K562 (cell line): ENCODE measurements around the gene TEP1. TPM values are rescaled to one million over a fixed set of nuclear protein-coding genes. Genes with fewer than 3 reads are reported as not detected.
A peak's percentile ranks its signal among the peaks of the same experiment; 100 is the strongest.

Experiments used
- ATF7 ChIP-seq: fragments of 450-650 bp; IDR thresholded peaks from 2 replicates; pipeline ENCODE4 v1.7.1; 2014; ENCODE audit warnings: mild to moderate bottlenecking, moderate library complexity
- CREM ChIP-seq: IDR thresholded peaks from 2 replicates; pipeline ENCODE4 v1.6.1; 2014; ENCODE audit warnings: antibody characterized with exemption, low read depth
- DIDO1 ChIP-seq: fragments of 450-650 bp; IDR thresholded peaks from 2 replicates; pipeline ENCODE4 v1.6.1; 2016; ENCODE audit warnings: low read depth, missing biosample characterization, missing genetic modification characterization
- E2F1 ChIP-seq: sonication (generic); formaldehyde crosslinking; IDR thresholded peaks from 2 replicates; pipeline ENCODE4 v1.8.1; 2023; ENCODE audit warnings: mild to moderate bottlenecking, missing genetic modification reagents, moderate library complexity
- ELF4 ChIP-seq: fragments of 450-650 bp; formaldehyde crosslinking; IDR thresholded peaks from 2 replicates; pipeline ENCODE4 v1.4.0; 2022; ENCODE audit warnings: missing genetic modification characterization
- MTA3 ChIP-seq: fragments of 450-650 bp; formaldehyde crosslinking; IDR thresholded peaks from 2 replicates; pipeline ENCODE4 v1.6.1; 2017; ENCODE audit warnings: mild to moderate bottlenecking, borderline replicate concordance
- MXI1 ChIP-seq: IDR thresholded peaks from 2 replicates; pipeline ENCODE4 v1.6.1; 2011; ENCODE audit warnings: low read depth, mild to moderate bottlenecking, improper control_type of control experiment, low read length
- NFRKB ChIP-seq: fragments of 450-650 bp; IDR thresholded peaks from 2 replicates; pipeline ENCODE4 v1.6.1; 2016; ENCODE audit warnings: low read depth
- NKRF ChIP-seq: fragments of 450-650 bp; IDR thresholded peaks from 2 replicates; pipeline ENCODE4 v1.6.1; 2016; ENCODE audit warnings: borderline replicate concordance
- SREBF1 ChIP-seq: fragments of 150-350 bp; IDR thresholded peaks from 2 replicates; pipeline ENCODE4 v1.6.1; 2014; ENCODE audit warnings: antibody characterized with exemption, low read depth, low read length, borderline replicate concordance
- TBP ChIP-seq: optimal IDR thresholded peaks from 2 replicates; pipeline ENCODE3; 2011; ENCODE audit warnings: low read depth, low read length, improper control_type of control experiment
- ZNF282 ChIP-seq: sonication (generic); formaldehyde crosslinking; IDR thresholded peaks from 2 replicates; pipeline ENCODE4 v1.8.1; 2023; ENCODE audit warnings: missing genetic modification reagents
- ZNF583 ChIP-seq: fragments of 250-450 bp; sonication (Bioruptor Pico); IDR thresholded peaks from 2 replicates; pipeline ENCODE4 v1.4.0; 2020
- ZNF639 ChIP-seq, 2 experiments: fragments of 200-800 bp in 1 of 2; sonication (Bioruptor generic) in 1 of 2; sonication (generic) in 1 of 2; formaldehyde crosslinking in 1 of 2; IDR thresholded peaks in 1 of 2; conservative IDR thresholded peaks in 1 of 2; 2 replicates each; pipeline versions ENCODE4 v1.5.0 to v1.6.1; 2016 to 2020; ENCODE audit warnings: missing compliant biosample characterization in 1 of 2, missing genetic modification characterization in 1 of 2, missing genetic modification reagents in 1 of 2
- polyA plus RNA-seq, 8 experiments: library from polyadenylated mRNA; depleted of rRNA in 4 of 8; stranded (reverse) in 5 of 8; unstranded in 3 of 8; fragments of >200 nt; fragmentation: Nextera tagmentation in 2 of 8; fragmentation: Illumina TruSeq in 1 of 8; extraction: Ambion mirVana in 2 of 8; extraction: Trizol in 1 of 8; gene quantifications; 2 replicates each; pipeline versions ENCODE4 v1.2.1 to v1.2.3, GENCODE V29; 2011 to 2014; ENCODE audit warnings: inconsistent platforms in 1 of 8, missing spikeins in 1 of 8
- total RNA-seq, 7 experiments: library from RNA; depleted of rRNA in 6 of 7; stranded (reverse); fragments of >200 nt in 6 of 7; fragmentation: Illumina TruSeq in 2 of 7; extraction: Trizol in 2 of 7; gene quantifications; 2 replicates each; pipeline versions ENCODE4 v1.2.1 to v1.2.3, GENCODE V29; 2011 to 2021; ENCODE audit warnings: low replicate concordance in 1 of 7
- TF ChIP-seq, protein P1 (sequence below): fragments of 450-650 bp; IDR thresholded peaks from 2 replicates; pipeline ENCODE4 v1.6.1; 2016
- TF ChIP-seq, protein P2 (sequence below): sonication (generic); IDR thresholded peaks from 2 replicates; pipeline ENCODE4 v1.6.1; 2016
- TF ChIP-seq, protein P3 (sequence below): fragments of 450-650 bp; IDR thresholded peaks from 2 replicates; pipeline ENCODE4 v1.6.1; 2017; ENCODE audit warnings: antibody characterized with exemption

Gene TEP1
- total and polyA plus RNA-seq, 9 of the 15 experiments (the other 6 are each of a cell fraction or from before 2014, with no cell fraction given) = 1.0 to 12.2 (median 7.1) TPM

GRCh38 chr14:20461225-20462141 lies 48.2 kb upstream of the TEP1 start, which contains the start of gene PIP4P1 (continued):
- TF ChIP-seq MTA3 (peak; percentile 79), CREM (peak; percentile 87), ZNF282 (CRISPR knock-in tag) (no peak), NKRF (peak; percentile 76; the same call in 1 of the 2 replicates), MXI1 (peak; percentile 35; the same call in 1 of the 2 replicates), SREBF1 (0 out of 2 replicates have a peak, but pooled peaks have one; percentile 35), DIDO1 (tag) (peak; percentile 54; the same call in 1 of the 2 replicates), ZNF583 (CRISPR knock-in tag) (no peak), E2F1 (CRISPR knock-in tag) (peak; percentile 72; the same call in 1 of the 2 replicates), NFRKB (peak; percentile 78), TBP (peak; percentile 88), ZNF639 (CRISPR knock-in tag; conservative IDR thresholded peaks at IDR 0.05 in 1 of 2, IDR thresholded peaks at IDR 0.05 in 1 of 2) (peak in 1 of 2 experiments; percentile 62; a peak in 2 of 4 replicates), ATF7 (peak; percentile 87), ELF4 (CRISPR knock-in tag) (no peak)
- TF ChIP-seq, protein P1, sequence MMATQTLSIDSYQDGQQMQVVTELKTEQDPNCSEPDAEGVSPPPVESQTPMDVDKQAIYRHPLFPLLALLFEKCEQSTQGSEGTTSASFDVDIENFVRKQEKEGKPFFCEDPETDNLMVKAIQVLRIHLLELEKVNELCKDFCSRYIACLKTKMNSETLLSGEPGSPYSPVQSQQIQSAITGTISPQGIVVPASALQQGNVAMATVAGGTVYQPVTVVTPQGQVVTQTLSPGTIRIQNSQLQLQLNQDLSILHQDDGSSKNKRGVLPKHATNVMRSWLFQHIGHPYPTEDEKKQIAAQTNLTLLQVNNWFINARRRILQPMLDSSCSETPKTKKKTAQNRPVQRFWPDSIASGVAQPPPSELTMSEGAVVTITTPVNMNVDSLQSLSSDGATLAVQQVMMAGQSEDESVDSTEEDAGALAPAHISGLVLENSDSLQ = peak; percentile 81
- TF ChIP-seq, protein P2, sequence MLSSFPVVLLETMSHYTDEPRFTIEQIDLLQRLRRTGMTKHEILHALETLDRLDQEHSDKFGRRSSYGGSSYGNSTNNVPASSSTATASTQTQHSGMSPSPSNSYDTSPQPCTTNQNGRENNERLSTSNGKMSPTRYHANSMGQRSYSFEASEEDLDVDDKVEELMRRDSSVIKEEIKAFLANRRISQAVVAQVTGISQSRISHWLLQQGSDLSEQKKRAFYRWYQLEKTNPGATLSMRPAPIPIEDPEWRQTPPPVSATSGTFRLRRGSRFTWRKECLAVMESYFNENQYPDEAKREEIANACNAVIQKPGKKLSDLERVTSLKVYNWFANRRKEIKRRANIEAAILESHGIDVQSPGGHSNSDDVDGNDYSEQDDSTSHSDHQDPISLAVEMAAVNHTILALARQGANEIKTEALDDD = no peak; the same call in 1 of the 2 replicates
- TF ChIP-seq, protein P3, sequence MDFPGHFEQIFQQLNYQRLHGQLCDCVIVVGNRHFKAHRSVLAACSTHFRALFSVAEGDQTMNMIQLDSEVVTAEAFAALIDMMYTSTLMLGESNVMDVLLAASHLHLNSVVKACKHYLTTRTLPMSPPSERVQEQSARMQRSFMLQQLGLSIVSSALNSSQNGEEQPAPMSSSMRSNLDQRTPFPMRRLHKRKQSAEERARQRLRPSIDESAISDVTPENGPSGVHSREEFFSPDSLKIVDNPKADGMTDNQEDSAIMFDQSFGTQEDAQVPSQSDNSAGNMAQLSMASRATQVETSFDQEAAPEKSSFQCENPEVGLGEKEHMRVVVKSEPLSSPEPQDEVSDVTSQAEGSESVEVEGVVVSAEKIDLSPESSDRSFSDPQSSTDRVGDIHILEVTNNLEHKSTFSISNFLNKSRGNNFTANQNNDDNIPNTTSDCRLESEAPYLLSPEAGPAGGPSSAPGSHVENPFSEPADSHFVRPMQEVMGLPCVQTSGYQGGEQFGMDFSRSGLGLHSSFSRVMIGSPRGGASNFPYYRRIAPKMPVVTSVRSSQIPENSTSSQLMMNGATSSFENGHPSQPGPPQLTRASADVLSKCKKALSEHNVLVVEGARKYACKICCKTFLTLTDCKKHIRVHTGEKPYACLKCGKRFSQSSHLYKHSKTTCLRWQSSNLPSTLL = peak; percentile 80; the same call in 1 of the 2 replicates
